H1 (cell line): ENCODE data around the gene APOL1. TPM values are rescaled to one million over a fixed set of nuclear protein-coding genes. Genes with fewer than 3 reads are reported as not detected.
"Not testable (repeated sequence)": the region's sequence is repeated elsewhere in the genome, so short reads cannot be mapped to it uniquely, and the experiment has no call there.

ENCODE experiments used
- CTCF ChIA-PET: fragments of 300-600 bp; sonication (Branson Sonifier 250); formaldehyde crosslinking; loops from one replicate; lab custom pipeline; 2021; ENCODE audit not compliant: partially characterized antibody; lab: Charles Lee
- POLR2A ChIA-PET: fragments of 300-600 bp; sonication (Branson Sonifier 250); formaldehyde crosslinking; loops from one replicate; lab custom pipeline; 2021; ENCODE audit warnings: inconsistent platforms; ENCODE audit not compliant: partially characterized antibody; lab: Charles Lee
- DNase-seq, 2 experiments: peaks; one replicate each; pipeline versions ENCODE4 v3.0.0 to v3.0.0-alpha.2; 2010 to 2022; ENCODE audit warnings: low spot score in 2 of 2, low read depth in 1 of 2, mixed read lengths in 1 of 2
- FAIRE-seq: peaks from 2 replicates; lab custom pipeline; 2011; peaks lifted over from hg19 to GRCh38; lab: Jason Lieb, UNC
- H2AFZ ChIP-seq: 2 replicates; pipeline ENCODE4 v1.8.1; 2012; ENCODE audit warnings: low read length, inconsistent platforms
- H2AK5ac ChIP-seq: 2 replicates; pipeline ENCODE4 v1.6.1; 2013; ENCODE audit warnings: low read depth, low read length
- H2BK120ac ChIP-seq: replicated peaks from 2 replicates; pipeline ENCODE3; 2013; ENCODE audit warnings: low read depth, low read length, inconsistent platforms
- H2BK12ac ChIP-seq: 2 replicates; pipeline ENCODE4 v1.6.1; 2013; ENCODE audit warnings: low read depth, low read length
- H2BK15ac ChIP-seq: 2 replicates; pipeline ENCODE4 v1.6.1; 2013; ENCODE audit warnings: low read length
- H2BK20ac ChIP-seq: 2 replicates; pipeline ENCODE4 v1.6.1; 2013; ENCODE audit warnings: low read length
- H2BK5ac ChIP-seq: 2 replicates; pipeline ENCODE4 v1.6.1; 2013; ENCODE audit warnings: low read depth, low read length
- H3K14ac ChIP-seq: 2 replicates; pipeline ENCODE4 v1.6.1; 2013; ENCODE audit warnings: inconsistent platforms; ENCODE audit not compliant: insufficient read length
- H3K18ac ChIP-seq: 2 replicates; pipeline ENCODE4 v1.6.1; 2013; ENCODE audit warnings: low read length; ENCODE audit errors: extremely low read depth
- H3K23ac ChIP-seq: 2 replicates; pipeline ENCODE4 v1.6.1; 2013; ENCODE audit warnings: inconsistent platforms; ENCODE audit not compliant: insufficient read length
- H3K23me2 ChIP-seq: 2 replicates; pipeline ENCODE4 v1.6.1; 2013; ENCODE audit warnings: low read depth, low read length
- H3K27ac ChIP-seq: 2 replicates; pipeline ENCODE4 v1.6.1; 2011; ENCODE audit warnings: low read depth, low read length, inconsistent platforms
- H3K27me3 ChIP-seq, 4 experiments: replicated peaks in 1 of 4; 1 replicate in 1 of 4; 2 replicates in 3 of 4; pipeline versions ENCODE4 v1.6.1 to v1.8.1; 2011 to 2013; ENCODE audit warnings: low read length in 3 of 4, mild to moderate bottlenecking in 3 of 4, inconsistent platforms in 2 of 4, mixed read lengths in 2 of 4, moderate library complexity in 1 of 4; ENCODE audit not compliant: control insufficient read depth in 3 of 4, insufficient read depth in 3 of 4; ENCODE audit errors: extremely low read depth in 1 of 4
- H3K36me3 ChIP-seq, 4 experiments: 2 replicates each; pipeline versions ENCODE4 v1.6.1 to v1.8.1; 2011 to 2013; ENCODE audit warnings: mild to moderate bottlenecking in 4 of 4, low read length in 3 of 4, moderate library complexity in 2 of 4, control low read depth in 1 of 4, inconsistent platforms in 1 of 4; ENCODE audit not compliant: insufficient read depth in 4 of 4, control insufficient read depth in 2 of 4
- H3K4ac ChIP-seq: replicated peaks from 2 replicates; pipeline ENCODE3; 2013; ENCODE audit warnings: low read length, low read depth, mixed read lengths, inconsistent platforms; ENCODE audit not compliant: insufficient read length
- H3K4me1 ChIP-seq, 4 experiments: replicated peaks in 1 of 4; 1 replicate in 1 of 4; 2 replicates in 3 of 4; pipeline versions ENCODE4 v1.6.1 to v1.8.1; 2011 to 2013; ENCODE audit warnings: low read length in 3 of 4, inconsistent platforms in 2 of 4, mixed read lengths in 1 of 4; ENCODE audit not compliant: insufficient read depth in 4 of 4, control insufficient read depth in 3 of 4
- H3K4me2 ChIP-seq, 2 experiments: 2 replicates each; pipeline versions ENCODE4 v1.6.1 to v1.8.1; 2011 to 2013; ENCODE audit warnings: low read depth in 2 of 2, low read length in 2 of 2, control low read depth in 1 of 2, inconsistent platforms in 1 of 2, mild to moderate bottlenecking in 1 of 2; ENCODE audit not compliant: insufficient read depth in 1 of 2
- H3K4me3 ChIP-seq, 4 experiments: fragments of 200-600, 300-600 bp in 1 of 4; sonication (generic), shearing (Covaris generic), sonication (Bioruptor Twin) in 1 of 4; 2 replicates each; pipeline versions ENCODE4 v1.5.1 to v1.8.1; 2011 to 2016; ENCODE audit warnings: low read length in 4 of 4, low read depth in 3 of 4, control low read depth in 2 of 4, inconsistent platforms in 2 of 4, mild to moderate bottlenecking in 2 of 4, mixed read lengths in 1 of 4, moderate library complexity in 1 of 4; ENCODE audit not compliant: insufficient read depth in 2 of 4; ENCODE audit errors: extremely low read depth in 1 of 4
- H3K56ac ChIP-seq: replicated peaks from 2 replicates; pipeline ENCODE3; 2013; ENCODE audit warnings: low read depth, mild to moderate bottlenecking, mixed read lengths, low read length, inconsistent platforms; ENCODE audit not compliant: insufficient read length
- H3K79me1 ChIP-seq: 2 replicates; pipeline ENCODE4 v1.6.1; 2013; ENCODE audit warnings: low read depth, low read length, control low read depth
- H3K79me2 ChIP-seq, 2 experiments: 2 replicates each; pipeline versions ENCODE4 v1.6.1 to v1.8.1; 2012 to 2013; ENCODE audit warnings: low read length in 2 of 2, mild to moderate bottlenecking in 2 of 2, inconsistent platforms in 1 of 2; ENCODE audit not compliant: insufficient read depth in 2 of 2, control insufficient read depth in 1 of 2
- H3K9ac ChIP-seq, 4 experiments: replicated peaks in 1 of 4; 1 replicate in 1 of 4; 2 replicates in 3 of 4; pipeline versions ENCODE4 v1.6.1 to v1.8.1; 2011 to 2013; ENCODE audit warnings: low read depth in 3 of 4, low read length in 3 of 4, control low read depth in 2 of 4, mild to moderate bottlenecking in 2 of 4, moderate library complexity in 2 of 4, inconsistent platforms in 1 of 4; ENCODE audit errors: extremely low read depth in 1 of 4
- H3K9me3 ChIP-seq, 2 experiments: 2 replicates each; pipeline versions ENCODE4 v1.6.1 to v1.8.1; 2012 to 2013; ENCODE audit warnings: mild to moderate bottlenecking in 2 of 2, moderate library complexity in 2 of 2, control low read depth in 1 of 2, inconsistent platforms in 1 of 2, low read depth in 1 of 2, low read length in 1 of 2, mixed read lengths in 1 of 2; ENCODE audit not compliant: insufficient read depth in 2 of 2
- H4K20me1 ChIP-seq, 2 experiments: replicated peaks in 1 of 2; 2 replicates each; pipeline versions ENCODE3 to v1.8.1; 2011 to 2013; ENCODE audit warnings: inconsistent platforms in 2 of 2, low read length in 2 of 2, mild to moderate bottlenecking in 1 of 2; ENCODE audit not compliant: insufficient read depth in 2 of 2, control insufficient read depth in 1 of 2
- H4K5ac ChIP-seq: 2 replicates; pipeline ENCODE4 v1.6.1; 2013; ENCODE audit warnings: low read length, low read depth, mixed read lengths, inconsistent platforms; ENCODE audit not compliant: insufficient read length
- H4K8ac ChIP-seq: 2 replicates; pipeline ENCODE4 v1.8.0; 2013; ENCODE audit warnings: mild to moderate bottlenecking, moderate library complexity, low read length, inconsistent platforms; ENCODE audit not compliant: insufficient read depth; ENCODE audit errors: extremely low read depth
- H4K91ac ChIP-seq: replicated peaks from 2 replicates; pipeline ENCODE3; 2013; ENCODE audit warnings: low read length, mixed read lengths, inconsistent platforms; ENCODE audit not compliant: insufficient read length
- WGBS, 2 experiments: shearing (Covaris generic) in 1 of 2; methylation state at CpG; one replicate each; pipeline versions ENCODE4 v1.1.6 to v1.1.7; 2013 to 2015; ENCODE audit warnings: low lambda C conversion rate in 2 of 2, mixed read lengths in 2 of 2, inconsistent platforms in 1 of 2, low coverage in 1 of 2, missing lambda C conversion rate in 1 of 2; ENCODE audit not compliant: insufficient replicate concordance in 2 of 2, insufficient coverage in 1 of 2, insufficient read length in 1 of 2; ENCODE audit errors: extremely low coverage in 1 of 2, missing lambda C conversion rate in 1 of 2; 5-methylcytosine and 5-hydroxymethylcytosine counted together
- polyA plus RNA-seq, 7 experiments: library from polyadenylated mRNA; depleted of rRNA in 3 of 7; stranded (reverse) in 5 of 7; unstranded in 2 of 7; fragments of >200 nt in 5 of 7; fragments of 200-250 nt in 2 of 7; gene quantifications; 1 replicate in 5 of 7; 2 replicates in 1 of 7; 4 replicates in 1 of 7; pipeline versions ENCODE4 v1.2.1 to v1.2.3, GENCODE V29; 2011 to 2013; ENCODE audit warnings: missing spikeins in 2 of 7, mixed read lengths in 2 of 7
- total RNA-seq: library from RNA; stranded (reverse); fragmentation: NEBNext Ultra II Directional; extraction: Animal tissue kit (Norgen Biotek cat#: 25700); gene quantifications from 2 replicates; pipeline ENCODE4 v1.2.1, GENCODE V29; 2021

APOL1 gene
- total and polyA plus RNA-seq, 2 of the 8 experiments (the other 6 are each of a cell fraction or from before 2014, with no cell fraction given), result not detected

- H4K20me1 ChIP-seq, H3K79me2 ChIP-seq, H2BK5ac ChIP-seq, H3K4me2 ChIP-seq, DNase-seq, H2BK120ac ChIP-seq, H4K91ac ChIP-seq, H2AFZ ChIP-seq, H2AK5ac ChIP-seq, H3K4ac ChIP-seq, H3K4me1 ChIP-seq, H2BK20ac ChIP-seq, H4K8ac ChIP-seq, H3K18ac ChIP-seq, H3K23me2 ChIP-seq, H3K9ac ChIP-seq, H3K56ac ChIP-seq, H3K4me3 ChIP-seq, H3K9me3 ChIP-seq, POLR2A ChIA-PET, H2BK12ac ChIP-seq, H3K36me3 ChIP-seq, H3K23ac ChIP-seq, FAIRE-seq, H2BK15ac ChIP-seq, H4K5ac ChIP-seq, H3K14ac ChIP-seq, H3K27me3 ChIP-seq, H3K79me1 ChIP-seq, H3K27ac ChIP-seq: not testable (repeated sequence)
- WGBS, 2 experiments, result 46% methylated on average over 2 of the region's 3 CpGs; no CpG with 5 or more reads in 1 of the 2 experiments
- CTCF ChIA-PET, result interaction anchor here (2.8 kb wide), 1 partner anchor 10 kb away, joined by 25 read pairs; the partner anchor contains the start of gene APOL2
These were observed 23.3 kb upstream of the APOL1 start for GRCh38 chr22:36229649-36230048.
